K562 (cell line): ENCODE results near the gene IPCEF1.

Experiments used
- BRF1 ChIP-seq: IDR thresholded peaks from 3 replicates; pipeline ENCODE4 v1.6.1; 2011; ENCODE audit warnings: borderline replicate concordance, mild to moderate bottlenecking; ENCODE audit not compliant: insufficient read length; ENCODE audit errors: extremely low read depth
- DACH1 ChIP-seq: fragments of 450-650 bp; IDR thresholded peaks from 2 replicates; pipeline ENCODE4 v1.6.1; 2018; ENCODE audit not compliant: partially characterized antibody
- POLR2A ChIP-seq: fragments of 450-650 bp; conservative IDR thresholded peaks from 2 replicates; pipeline ENCODE4 v1.6.1; 2016
- POLR2AphosphoS5 ChIP-seq: IDR thresholded peaks from 2 replicates; pipeline ENCODE4 v1.6.1; 2011; ENCODE audit warnings: mild to moderate bottlenecking, low read depth, low read length, moderate library complexity; ENCODE audit not compliant: control insufficient read depth, insufficient read depth
- TCF7L2 ChIP-seq: fragments of 150-350 bp; IDR thresholded peaks from 2 replicates; pipeline ENCODE4 v1.6.1; 2016; ENCODE audit warnings: low read depth, mild to moderate bottlenecking, low read length, moderate library complexity
- YBX1 ChIP-seq: fragments of 450-650 bp; IDR thresholded peaks from 2 replicates; pipeline ENCODE4 v1.7.1; 2016; ENCODE audit warnings: mild to moderate bottlenecking
- ZNF696 ChIP-seq: fragments of 250-450 bp; sonication (Bioruptor Pico); conservative IDR thresholded peaks from 2 replicates; pipeline ENCODE4 v1.4.0; 2020; ENCODE audit warnings: mild to moderate bottlenecking, moderate library complexity
- TF ChIP-seq, protein P1 (sequence below): sonication (generic); formaldehyde crosslinking; IDR thresholded peaks from 2 replicates; pipeline ENCODE4 v1.8.1; 2022; ENCODE audit warnings: missing genetic modification reagents

DNA sequence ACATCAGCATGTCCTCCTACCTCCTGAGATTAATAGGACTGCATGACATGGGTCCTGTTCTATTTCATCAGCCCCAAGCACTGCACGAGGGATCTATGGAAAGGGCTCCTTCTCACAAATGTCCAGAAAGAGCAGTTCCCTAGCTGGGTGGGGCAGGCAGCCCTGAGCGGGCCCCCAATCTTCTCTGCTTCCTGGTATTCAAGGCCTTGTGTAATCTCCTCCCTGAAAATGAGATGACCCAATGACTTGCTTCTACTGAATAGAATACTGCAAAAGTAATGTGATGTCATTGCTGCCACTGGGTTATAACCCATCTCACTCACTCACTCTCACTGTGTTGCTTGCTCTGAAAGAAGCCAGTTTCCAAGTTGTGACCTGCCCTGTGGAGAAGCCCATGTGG, 191.1 kb downstream of the IPCEF1 start:
- TF ChIP-seq POLR2A (no peak), YBX1 (no peak), DACH1 (no peak), TCF7L2 (no peak), POLR2AphosphoS5 (no peak), ZNF696 (CRISPR knock-in tag) (no peak), BRF1 (no peak)
- TF ChIP-seq, protein P1, sequence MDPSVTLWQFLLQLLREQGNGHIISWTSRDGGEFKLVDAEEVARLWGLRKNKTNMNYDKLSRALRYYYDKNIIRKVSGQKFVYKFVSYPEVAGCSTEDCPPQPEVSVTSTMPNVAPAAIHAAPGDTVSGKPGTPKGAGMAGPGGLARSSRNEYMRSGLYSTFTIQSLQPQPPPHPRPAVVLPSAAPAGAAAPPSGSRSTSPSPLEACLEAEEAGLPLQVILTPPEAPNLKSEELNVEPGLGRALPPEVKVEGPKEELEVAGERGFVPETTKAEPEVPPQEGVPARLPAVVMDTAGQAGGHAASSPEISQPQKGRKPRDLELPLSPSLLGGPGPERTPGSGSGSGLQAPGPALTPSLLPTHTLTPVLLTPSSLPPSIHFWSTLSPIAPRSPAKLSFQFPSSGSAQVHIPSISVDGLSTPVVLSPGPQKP (CRISPR knock-in tag): no peak
